ENCODE data around the gene MEA1. TPM values are rescaled to one million over a fixed set of nuclear protein-coding genes. Genes with fewer than 3 reads are reported as not detected.

The MEA1 gene
- total and polyA plus RNA-seq, 10 of the 15 experiments (the other 5 are each of a cell fraction or from before 2014, with no cell fraction given) = 59.1 to 148 (median 96.4) TPM

- no peaks in the 10 kb centered on the region for H3K9me3 ChIP-seq (replicated peaks; ENCODE audit: control insufficient read depth, insufficient read depth, low read length)
- DNase-seq (ENCODE audit: low read depth, low spot score) (no peak), ATAC-seq (peak; percentile 32), FAIRE-seq (no peak)
- intact Hi-C loops (cut with micrococcal nuclease; ENCODE audit: unreplicated experiment) = no loop called here
- no peak overlapping the region for H2AFZ ChIP-seq (ENCODE audit: control insufficient read depth, low read depth, low read length)
- H3K4me1 ChIP-seq (ENCODE audit: control insufficient read depth, insufficient read depth, low read length) = no peaks in the 10 kb centered on the region
- TF ChIP-seq, protein P1, sequence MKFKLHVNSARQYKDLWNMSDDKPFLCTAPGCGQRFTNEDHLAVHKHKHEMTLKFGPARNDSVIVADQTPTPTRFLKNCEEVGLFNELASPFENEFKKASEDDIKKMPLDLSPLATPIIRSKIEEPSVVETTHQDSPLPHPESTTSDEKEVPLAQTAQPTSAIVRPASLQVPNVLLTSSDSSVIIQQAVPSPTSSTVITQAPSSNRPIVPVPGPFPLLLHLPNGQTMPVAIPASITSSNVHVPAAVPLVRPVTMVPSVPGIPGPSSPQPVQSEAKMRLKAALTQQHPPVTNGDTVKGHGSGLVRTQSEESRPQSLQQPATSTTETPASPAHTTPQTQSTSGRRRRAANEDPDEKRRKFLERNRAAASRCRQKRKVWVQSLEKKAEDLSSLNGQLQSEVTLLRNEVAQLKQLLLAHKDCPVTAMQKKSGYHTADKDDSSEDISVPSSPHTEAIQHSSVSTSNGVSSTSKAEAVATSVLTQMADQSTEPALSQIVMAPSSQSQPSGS (IDR thresholded peaks at IDR 0.05; ENCODE audit: low read length) = no peak
- no peak for TF ChIP-seq ZNF622 (IDR thresholded peaks at IDR 0.05)
- no peak for TF ChIP-seq SPI1 (IDR thresholded peaks at IDR 0.05; ENCODE audit: borderline replicate concordance, insufficient read depth, low read depth, low read length)
- RAD21 ChIA-PET (ENCODE audit: unreplicated experiment) = no interaction called here
- WGBS (ENCODE audit: insufficient coverage, insufficient replicate concordance, low lambda C conversion rate, missing lambda C conversion rate) = 80% methylated on average over 12 of the region's 12 CpGs
- H3K79me2 ChIP-seq (ENCODE audit: control insufficient read depth, insufficient read depth, low read length) = no peaks in the 10 kb centered on the region
- BruUV-seq (replicated peaks) = no TSS peak
- H3K9ac ChIP-seq (ENCODE audit: control insufficient read depth, insufficient read depth, low read length) = no peak overlapping the region
- no peaks in the 10 kb centered on the region; a peak in 2 of 4 replicates for H3K36me3 ChIP-seq (ENCODE audit: control insufficient read depth in 2 of 2, insufficient read depth in 2 of 2, low read length in 1 of 2)
- CTCF ChIA-PET = interaction anchor here (1.1 to 2.5 kb wide), 5 partner anchors 17 to 631 kb away, joined by 3 to 15 read pairs (median 3); partner anchors contain the start of gene CNPY3
- SMC1A ChIA-PET (ENCODE audit: uncharacterized antibody, unreplicated experiment) = interaction anchor here (1.3 to 1.5 kb wide), 2 partner anchors 29 to 179 kb away, joined by 3 read pairs; no protein-coding TSS in a partner anchor
- no peaks in the 10 kb centered on the region for H3K27me3 ChIP-seq (replicated peaks in 1 of 2; ENCODE audit: control insufficient read depth in 2 of 2, insufficient read depth in 2 of 2, low read length in 1 of 2)
- H3K27ac ChIP-seq (ENCODE audit: control insufficient read depth, insufficient read depth) = no peak overlapping the region
- H3K4me3 ChIP-seq = no peak overlapping the region
- POLR2A ChIA-PET = no interaction called here
- H3K4me2 ChIP-seq (ENCODE audit: control insufficient read depth, insufficient read depth) = no peak overlapping the region
- in situ Hi-C loops (cut with MboI) = no loop called here
- H4K20me1 ChIP-seq (ENCODE audit: control insufficient read depth, insufficient read depth) = no peaks in the 10 kb centered on the region
Measured at GRCh38 chr6:42963179-42963854, 50.4 kb downstream of the MEA1 start.

GRCh38 chr6:42962502-42963178 is 51.1 kb downstream of the MEA1 start:
- Histone ChIP-seq H4K20me1 (ENCODE audit: control insufficient read depth, insufficient read depth) (no peaks in the 10 kb centered on the region), H3K4me1 (ENCODE audit: control insufficient read depth, insufficient read depth, low read length) (no peaks in the 10 kb centered on the region), H3K36me3 (ENCODE audit: control insufficient read depth in 2 of 2, insufficient read depth in 2 of 2, low read length in 1 of 2) (no peaks in the 10 kb centered on the region; a peak in 2 of 4 replicates), H2AFZ (ENCODE audit: control insufficient read depth, low read depth, low read length) (no peak overlapping the region), H3K79me2 (ENCODE audit: control insufficient read depth, insufficient read depth, low read length) (no peaks in the 10 kb centered on the region), H3K27me3 (replicated peaks in 1 of 2; ENCODE audit: control insufficient read depth in 2 of 2, insufficient read depth in 2 of 2, low read length in 1 of 2) (no peaks in the 10 kb centered on the region), H3K9me3 (replicated peaks; ENCODE audit: control insufficient read depth, insufficient read depth, low read length) (no peaks in the 10 kb centered on the region), H3K27ac (ENCODE audit: control insufficient read depth, insufficient read depth) (no peak overlapping the region), H3K4me2 (ENCODE audit: control insufficient read depth, insufficient read depth) (no peak overlapping the region), H3K4me3 (no peak overlapping the region), H3K9ac (ENCODE audit: control insufficient read depth, insufficient read depth, low read length) (no peak overlapping the region)
- WGBS (ENCODE audit: insufficient coverage, insufficient replicate concordance, low lambda C conversion rate, missing lambda C conversion rate) = 83% methylated on average over 13 of the region's 13 CpGs
- ATAC-seq (no peak), DNase-seq (ENCODE audit: low read depth, low spot score) (no peak), FAIRE-seq (no peak)
- in situ Hi-C loops (cut with MboI) = no loop called here
- ChIA-PET SMC1A (ENCODE audit: uncharacterized antibody, unreplicated experiment) (no interaction called here), RAD21 (ENCODE audit: unreplicated experiment) (no interaction called here), CTCF (interaction anchor here (1.0 to 1.9 kb wide), 2 partner anchors 16 to 34 kb away, joined by 3 to 6 read pairs; partner anchors contain the start of gene CNPY3), POLR2A (no interaction called here)
- intact Hi-C loops (cut with micrococcal nuclease; ENCODE audit: unreplicated experiment) = no loop called here
- BruUV-seq (replicated peaks) = no TSS peak
- no peak for TF ChIP-seq ZNF384 (IDR thresholded peaks at IDR 0.05; ENCODE audit: borderline replicate concordance, low read depth, low read length)
- no peak for TF ChIP-seq CTCF (IDR thresholded peaks at IDR 0.05 in 2 of 3, conservative IDR thresholded peaks at IDR 0.05 in 1 of 3; ENCODE audit: control insufficient read depth in 2 of 3, extremely low read depth in 1 of 3, insufficient read depth in 1 of 3, low read depth in 3 of 3, low read length in 3 of 3)
- no peak for TF ChIP-seq BACH1 (IDR thresholded peaks at IDR 0.05; ENCODE audit: borderline replicate concordance)
- TF ChIP-seq BRCA1 (IDR thresholded peaks at IDR 0.05; ENCODE audit: low read depth, low read length) = no peak
- no peak for TF ChIP-seq KLF5 (IDR thresholded peaks at IDR 0.05; ENCODE audit: partially characterized antibody)
- no peak for TF ChIP-seq SKIL (IDR thresholded peaks at IDR 0.05; ENCODE audit: low read depth, poor library complexity, severe bottlenecking)
- TF ChIP-seq SREBF2 (IDR thresholded peaks at IDR 0.05; ENCODE audit: low read length) = no peak
